K562 (cell line): ENCODE data around the gene SPTBN4. TPM values are rescaled to one million over a fixed set of nuclear protein-coding genes. Genes with fewer than 3 reads are reported as not detected.

Experiments used
- CBX1 ChIP-seq: sonication (generic); IDR thresholded peaks from 2 replicates; pipeline ENCODE4 v1.6.1; 2016; ENCODE audit warnings: antibody characterized with exemption, low read depth, mild to moderate bottlenecking
- ESRRB ChIP-seq: fragments of 250-450 bp; sonication (Bioruptor Pico); IDR thresholded peaks from 2 replicates; pipeline ENCODE4 v1.5.0; 2020; ENCODE audit warnings: mild to moderate bottlenecking, moderate library complexity, borderline replicate concordance
- ETV5 ChIP-seq: sonication (generic); formaldehyde crosslinking; IDR thresholded peaks from 2 replicates; pipeline ENCODE4 v1.4.0; 2020; ENCODE audit warnings: low read depth, mild to moderate bottlenecking, missing genetic modification reagents
- EWSR1 ChIP-seq: fragments of 450-650 bp; IDR thresholded peaks from 2 replicates; pipeline ENCODE4 v1.6.1; 2018; ENCODE audit warnings: borderline replicate concordance, mild to moderate bottlenecking, low read depth, moderate library complexity; ENCODE audit not compliant: partially characterized antibody
- FOXA3 ChIP-seq, 2 experiments: fragments of 450-650 bp in 1 of 2; sonication (generic) in 1 of 2; formaldehyde crosslinking; IDR thresholded peaks in 1 of 2; conservative IDR thresholded peaks in 1 of 2; 2 replicates each; pipeline versions ENCODE4 v1.4.0 to v1.8.0; 2020 to 2022; ENCODE audit warnings: mild to moderate bottlenecking in 2 of 2, missing genetic modification reagents in 1 of 2
- FOXJ3 ChIP-seq: sonication (generic); formaldehyde crosslinking; IDR thresholded peaks from 2 replicates; pipeline ENCODE4 v1.4.0; 2020; ENCODE audit warnings: mild to moderate bottlenecking, missing genetic modification reagents
- KDM1A ChIP-seq, 2 experiments: fragments of 450-650 bp; IDR thresholded peaks; 2 replicates each; pipeline ENCODE4 v1.6.1; 2016; ENCODE audit warnings: mild to moderate bottlenecking in 2 of 2
- MNT ChIP-seq, 2 experiments: fragments of 450-650 bp; conservative IDR thresholded peaks; 2 replicates each; pipeline ENCODE4 v1.6.1; 2017; ENCODE audit warnings: mild to moderate bottlenecking in 2 of 2, moderate library complexity in 2 of 2
- NBN ChIP-seq: fragments of 450-650 bp; IDR thresholded peaks from 2 replicates; pipeline ENCODE4 v1.6.1; 2016; ENCODE audit warnings: low read depth, mild to moderate bottlenecking
- NR2F6 ChIP-seq: fragments of 450-650 bp; formaldehyde crosslinking; IDR thresholded peaks from 2 replicates; pipeline ENCODE4 v1.4.0; 2020; ENCODE audit warnings: mild to moderate bottlenecking
- POLR2A ChIP-seq: fragments of 450-650 bp; conservative IDR thresholded peaks from 2 replicates; pipeline ENCODE4 v1.6.1; 2016
- RBM17 ChIP-seq: fragments of 200-400 bp; formaldehyde crosslinking; IDR thresholded peaks from 2 replicates; pipeline ENCODE4 v1.6.1; 2017; ENCODE audit warnings: low read depth, mild to moderate bottlenecking, low read length, borderline replicate concordance
- TRIM24 ChIP-seq, 2 experiments: fragments of 450-650 bp; IDR thresholded peaks; 2 replicates each; pipeline ENCODE4 v1.6.1; 2016
- TRIM28 ChIP-seq: fragments of 450-650 bp; IDR thresholded peaks from 2 replicates; pipeline ENCODE4 v1.6.1; 2017
- ZHX1 ChIP-seq: fragments of 150-350 bp; conservative IDR thresholded peaks from 2 replicates; pipeline ENCODE4 v1.6.1; 2014; ENCODE audit warnings: low read length
- ZNF12 ChIP-seq: sonication (generic); formaldehyde crosslinking; IDR thresholded peaks from 2 replicates; pipeline ENCODE4 v1.4.0; 2020; ENCODE audit warnings: mild to moderate bottlenecking, missing genetic modification reagents
- ZNF239 ChIP-seq: fragments of 250-450 bp; sonication (Bioruptor Pico); IDR thresholded peaks from 2 replicates; pipeline ENCODE4 v1.4.0; 2020; ENCODE audit warnings: mild to moderate bottlenecking
- ZNF507 ChIP-seq: conservative IDR thresholded peaks from 2 replicates; pipeline ENCODE4 v1.6.1; 2017; ENCODE audit warnings: missing genetic modification characterization, missing compliant biosample characterization
- ZNF717 ChIP-seq: fragments of 250-450 bp; sonication (Bioruptor Pico); IDR thresholded peaks from 2 replicates; pipeline ENCODE4 v1.5.0; 2021
- polyA plus RNA-seq, 8 experiments: library from polyadenylated mRNA; depleted of rRNA in 4 of 8; stranded (reverse) in 5 of 8; unstranded in 3 of 8; fragments of >200 nt; fragmentation: Nextera tagmentation in 2 of 8; fragmentation: Illumina TruSeq in 1 of 8; extraction: Ambion mirVana in 2 of 8; extraction: Trizol in 1 of 8; gene quantifications; 2 replicates each; pipeline versions ENCODE4 v1.2.1 to v1.2.3, GENCODE V29; 2011 to 2014; ENCODE audit warnings: inconsistent platforms in 1 of 8, missing spikeins in 1 of 8
- total RNA-seq, 7 experiments: library from RNA; depleted of rRNA in 6 of 7; stranded (reverse); fragments of >200 nt in 6 of 7; fragmentation: Illumina TruSeq in 2 of 7; extraction: Trizol in 2 of 7; gene quantifications; 2 replicates each; pipeline versions ENCODE4 v1.2.1 to v1.2.3, GENCODE V29; 2011 to 2021; ENCODE audit warnings: low replicate concordance in 1 of 7
- TF ChIP-seq, protein P1 (sequence below): sonication (generic); formaldehyde crosslinking; IDR thresholded peaks from 2 replicates; pipeline ENCODE4 v1.8.0; 2022; ENCODE audit warnings: missing genetic modification reagents, mild to moderate bottlenecking, borderline replicate concordance
- TF ChIP-seq, protein P2 (sequence below): fragments of 450-650 bp; IDR thresholded peaks from 2 replicates; pipeline ENCODE4 v1.6.1; 2016; ENCODE audit warnings: missing biosample characterization, missing genetic modification characterization

Gene SPTBN4
- total and polyA plus RNA-seq, 9 of the 15 experiments (the other 6 are each of a cell fraction or from before 2014, with no cell fraction given) = 0.01 to 1.5 (median 0.86) TPM

DNA sequence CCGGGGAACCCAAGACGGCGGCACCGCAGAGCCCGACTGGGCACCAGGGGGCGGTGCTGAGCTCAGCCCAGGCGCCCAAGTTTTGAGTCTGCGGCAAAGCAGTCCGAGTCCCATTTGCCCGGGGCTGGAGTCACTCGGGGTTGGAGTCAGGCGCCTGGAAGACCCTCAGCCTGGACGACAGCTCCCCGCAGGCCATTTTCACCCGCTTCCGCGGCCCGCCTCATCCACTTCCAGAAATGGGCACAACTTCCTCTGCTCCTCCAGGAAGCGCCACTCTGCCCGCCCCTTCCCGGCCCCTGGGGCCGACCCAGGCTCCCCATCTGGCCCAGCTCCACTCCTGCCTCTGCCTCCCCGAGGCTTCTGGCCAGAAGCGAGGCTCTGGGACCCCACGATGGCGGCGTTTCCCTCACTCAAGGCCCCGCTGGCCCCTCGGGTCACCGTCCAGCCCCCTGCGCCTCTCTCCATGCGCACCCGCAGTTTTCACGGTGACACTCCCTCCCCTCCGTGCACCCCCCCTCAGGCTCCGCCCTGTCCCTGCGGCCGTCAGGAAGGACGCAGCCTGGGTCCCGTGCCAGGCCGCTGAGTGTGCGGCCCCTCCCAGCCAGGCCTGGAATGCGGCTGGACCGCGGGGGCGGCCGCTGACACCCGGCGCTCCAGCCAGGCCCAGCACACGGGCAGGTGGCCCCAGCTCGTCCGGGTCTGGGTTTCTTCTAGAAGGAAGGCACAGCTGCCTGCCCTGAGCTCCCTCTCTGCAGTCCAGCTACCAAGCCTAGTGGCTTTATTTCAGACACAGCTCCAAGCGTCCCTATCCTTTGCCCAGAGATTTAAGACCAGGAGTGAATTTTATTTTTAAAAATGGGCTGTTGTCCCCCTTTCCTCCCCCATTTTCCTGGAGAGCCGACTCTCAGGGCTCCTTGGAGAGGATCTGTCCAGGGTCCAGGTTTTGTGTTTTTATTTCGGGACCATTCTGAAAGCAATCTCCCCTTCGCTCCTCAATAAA is 45.7 kb upstream of the SPTBN4 start (continued):
- TF ChIP-seq ZHX1 (0 out of 2 replicates have a peak, but pooled peaks have one; percentile 25), EWSR1 (no peak), FOXA3 (CRISPR knock-in tag; conservative IDR thresholded peaks at IDR 0.05 in 1 of 2, IDR thresholded peaks at IDR 0.05 in 1 of 2) (no peak), ESRRB (CRISPR knock-in tag) (no peak), ZNF507 (tag) (no peak), NBN (0 out of 2 replicates have a peak, but pooled peaks have one; percentile 42), POLR2A (peak; percentile 83), ZNF239 (no peak), ETV5 (CRISPR knock-in tag) (peak; percentile 82), NR2F6 (CRISPR knock-in tag) (no peak), TRIM28 (no peak), CBX1 (peak; percentile 74; the same call in 1 of the 2 replicates), ZNF12 (CRISPR knock-in tag) (no peak), TRIM24 (IDR thresholded peaks at IDR 0.05) (no peak; a peak in 1 of 4 replicates), ZNF717 (CRISPR knock-in tag) (no peak), FOXJ3 (CRISPR knock-in tag) (no peak), KDM1A (IDR thresholded peaks at IDR 0.05) (no peak), RBM17 (no peak), MNT (conservative IDR thresholded peaks at IDR 0.05) (peak; percentile 75 to 90)
- TF ChIP-seq, protein P1, sequence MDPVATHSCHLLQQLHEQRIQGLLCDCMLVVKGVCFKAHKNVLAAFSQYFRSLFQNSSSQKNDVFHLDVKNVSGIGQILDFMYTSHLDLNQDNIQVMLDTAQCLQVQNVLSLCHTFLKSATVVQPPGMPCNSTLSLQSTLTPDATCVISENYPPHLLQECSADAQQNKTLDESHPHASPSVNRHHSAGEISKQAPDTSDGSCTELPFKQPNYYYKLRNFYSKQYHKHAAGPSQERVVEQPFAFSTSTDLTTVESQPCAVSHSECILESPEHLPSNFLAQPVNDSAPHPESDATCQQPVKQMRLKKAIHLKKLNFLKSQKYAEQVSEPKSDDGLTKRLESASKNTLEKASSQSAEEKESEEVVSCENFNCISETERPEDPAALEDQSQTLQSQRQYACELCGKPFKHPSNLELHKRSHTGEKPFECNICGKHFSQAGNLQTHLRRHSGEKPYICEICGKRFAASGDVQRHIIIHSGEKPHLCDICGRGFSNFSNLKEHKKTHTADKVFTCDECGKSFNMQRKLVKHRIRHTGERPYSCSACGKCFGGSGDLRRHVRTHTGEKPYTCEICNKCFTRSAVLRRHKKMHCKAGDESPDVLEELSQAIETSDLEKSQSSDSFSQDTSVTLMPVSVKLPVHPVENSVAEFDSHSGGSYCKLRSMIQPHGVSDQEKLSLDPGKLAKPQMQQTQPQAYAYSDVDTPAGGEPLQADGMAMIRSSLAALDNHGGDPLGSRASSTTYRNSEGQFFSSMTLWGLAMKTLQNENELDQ (CRISPR knock-in tag) = no peak
- TF ChIP-seq, protein P2, sequence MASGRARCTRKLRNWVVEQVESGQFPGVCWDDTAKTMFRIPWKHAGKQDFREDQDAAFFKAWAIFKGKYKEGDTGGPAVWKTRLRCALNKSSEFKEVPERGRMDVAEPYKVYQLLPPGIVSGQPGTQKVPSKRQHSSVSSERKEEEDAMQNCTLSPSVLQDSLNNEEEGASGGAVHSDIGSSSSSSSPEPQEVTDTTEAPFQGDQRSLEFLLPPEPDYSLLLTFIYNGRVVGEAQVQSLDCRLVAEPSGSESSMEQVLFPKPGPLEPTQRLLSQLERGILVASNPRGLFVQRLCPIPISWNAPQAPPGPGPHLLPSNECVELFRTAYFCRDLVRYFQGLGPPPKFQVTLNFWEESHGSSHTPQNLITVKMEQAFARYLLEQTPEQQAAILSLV = no peak
